NCI-H2029 (cell line): ENCODE data around the gene AP1M2.
"Not testable (repeated sequence)": the region's sequence is repeated elsewhere in the genome, so short reads cannot be mapped to it uniquely, and the experiment has no call there.

Source experiments
- DNase-seq: peaks from one replicate; lab custom pipeline; 2025; lab: John Stamatoyannopoulos, UW

The AP1M2 gene

DNA sequence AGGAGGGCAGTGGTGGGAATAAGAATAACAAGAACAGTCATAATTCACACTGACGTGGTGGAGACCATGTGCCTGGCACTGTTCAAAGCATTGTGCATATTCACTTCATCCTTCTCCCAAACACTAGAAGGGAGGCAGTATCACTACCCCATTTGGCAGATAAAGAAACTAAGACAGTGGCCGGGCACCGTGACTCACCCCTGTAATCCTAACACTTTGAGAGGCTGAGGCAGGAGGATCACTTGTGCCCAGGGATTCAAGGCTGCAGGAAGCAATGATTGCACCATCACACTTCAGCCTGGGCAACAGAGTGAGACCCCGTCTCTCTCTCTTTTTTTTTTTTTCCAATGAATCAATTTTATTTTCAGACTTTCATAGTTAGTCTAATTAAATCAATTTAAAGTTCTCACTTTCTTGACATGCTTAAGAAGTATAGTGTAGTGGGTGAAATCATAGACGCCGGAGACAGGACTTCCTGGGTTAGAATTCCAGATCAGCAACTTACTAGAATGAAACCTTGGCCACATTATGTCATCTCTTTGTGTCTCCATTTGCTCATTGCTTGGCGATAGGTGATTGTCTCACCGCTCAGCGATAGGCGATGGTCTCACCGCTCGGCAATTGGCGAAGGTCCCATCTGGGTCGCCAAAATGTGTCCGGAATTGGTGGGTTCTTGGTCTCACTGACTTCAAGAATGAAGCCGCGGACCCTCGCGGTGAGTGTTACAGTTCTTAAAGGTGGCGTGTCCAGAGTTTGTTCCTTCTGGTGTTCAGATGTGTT, 48.7 kb downstream of the AP1M2 start:
- DNase-seq: no peak

DNA sequence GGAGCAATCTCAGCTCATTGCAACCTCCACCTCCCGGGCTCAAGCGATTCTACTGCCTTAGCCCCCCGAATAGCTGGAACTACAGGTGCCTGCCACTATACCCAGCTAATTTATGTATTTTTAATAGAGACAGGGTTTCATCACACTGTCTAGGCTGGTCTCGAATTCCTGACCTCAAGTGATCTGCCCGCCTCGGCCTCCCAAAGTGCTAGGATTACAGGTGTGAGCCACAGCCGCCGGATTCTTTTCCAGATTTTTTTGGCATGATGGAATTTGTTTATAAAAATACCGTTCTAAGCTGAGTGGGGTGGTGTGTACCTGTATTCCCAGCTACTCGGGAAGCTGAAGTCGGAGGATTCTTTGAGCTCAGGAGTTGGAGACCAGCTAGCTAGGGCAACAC, 49.4 kb downstream of the AP1M2 start:
- DNase-seq: no peak

DNA sequence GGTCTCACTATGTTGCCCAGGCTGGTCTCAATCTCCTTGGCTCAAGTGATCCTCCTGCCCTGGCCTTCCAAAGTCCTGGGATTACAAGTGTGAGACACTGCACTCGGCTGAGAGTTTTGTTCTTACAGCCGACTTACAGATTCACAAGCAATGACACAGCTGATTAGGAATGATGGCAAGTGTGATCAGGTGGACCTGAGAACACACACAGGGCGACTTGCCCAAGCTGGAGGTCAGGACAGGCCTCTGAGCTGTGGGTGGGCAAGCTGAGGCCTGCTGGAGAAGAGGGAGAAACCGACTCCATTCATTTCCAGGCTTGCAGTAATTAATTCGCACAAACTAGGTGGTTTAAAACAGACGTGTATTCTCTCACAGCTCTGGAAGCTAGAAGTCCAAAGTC, 51.5 kb downstream of the AP1M2 start:
- no peak for DNase-seq

DNA sequence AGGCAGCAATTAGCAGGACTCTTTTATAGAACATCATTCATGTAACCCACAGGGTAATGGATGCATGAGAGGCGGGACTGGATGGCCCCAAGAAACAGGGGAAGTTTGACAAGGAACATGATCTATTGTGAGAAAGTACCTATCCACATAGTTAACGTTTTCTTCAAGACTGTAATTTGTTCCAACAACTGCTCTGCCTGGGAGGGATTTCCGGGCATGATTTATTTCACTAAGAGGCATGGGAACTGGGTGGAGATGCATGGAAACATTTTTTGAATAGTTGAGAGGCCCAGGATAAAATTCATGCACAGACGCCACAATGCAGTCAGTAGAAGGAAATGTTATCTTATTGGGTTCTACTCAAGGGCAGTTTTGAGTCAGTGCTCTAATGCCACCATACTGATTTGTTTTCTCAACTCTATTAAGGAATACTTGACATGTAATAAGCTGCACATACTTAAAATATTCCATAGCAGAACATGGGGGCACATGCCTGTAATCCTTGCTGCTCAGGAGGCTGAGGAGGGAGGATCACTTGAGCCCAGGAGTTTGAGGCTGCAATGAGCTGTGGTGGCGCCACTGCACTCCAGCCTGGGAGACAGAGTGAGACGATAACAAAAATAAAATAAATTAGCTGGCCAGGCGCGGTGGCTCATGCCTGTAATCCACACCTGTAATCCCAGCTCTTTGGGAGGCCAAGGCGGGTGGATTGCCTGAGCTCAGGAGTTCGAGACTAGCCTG, 53.3 kb downstream of the AP1M2 start:
- no peak for DNase-seq

DNA sequence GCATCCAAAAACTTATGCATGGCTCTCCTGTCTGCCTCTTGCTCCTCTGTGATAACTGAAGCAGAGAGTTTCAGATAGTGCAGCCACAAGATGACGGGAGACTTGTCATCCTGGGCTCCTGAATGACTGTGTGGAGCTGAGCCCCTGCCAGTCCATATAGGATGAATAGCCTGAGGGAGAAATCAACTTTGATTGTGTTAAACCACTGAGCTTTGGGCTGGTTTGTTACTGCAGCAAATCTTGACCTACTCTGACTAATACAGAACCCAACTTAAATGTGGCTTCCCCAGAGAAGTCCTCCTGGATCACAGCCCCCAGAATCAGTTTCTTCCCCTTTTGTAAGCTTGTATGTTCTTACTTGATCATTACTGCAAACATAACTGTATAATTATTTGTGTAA, 54.7 kb downstream of the AP1M2 start:
- no peak for DNase-seq

DNA sequence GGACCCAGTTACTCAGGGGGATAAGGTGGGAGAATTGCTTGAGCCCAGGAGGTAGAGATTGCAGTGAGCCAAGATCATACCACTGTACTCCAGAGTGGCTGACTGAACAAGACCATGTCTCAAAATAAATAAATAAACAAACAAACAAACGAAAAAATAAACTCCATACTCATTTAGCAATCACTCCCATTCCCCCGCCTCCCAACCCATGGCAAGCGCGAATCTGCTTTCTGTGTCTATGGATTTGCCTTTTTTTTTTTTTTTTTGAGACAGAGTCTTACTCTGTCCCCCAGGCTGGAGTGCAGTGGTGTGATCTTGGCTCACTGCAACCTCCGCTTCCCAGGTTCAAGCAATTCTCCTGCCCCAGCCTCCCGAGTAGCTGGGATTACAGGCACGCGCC, 60.2 kb downstream of the AP1M2 start:
- not testable (repeated sequence) for DNase-seq

DNA sequence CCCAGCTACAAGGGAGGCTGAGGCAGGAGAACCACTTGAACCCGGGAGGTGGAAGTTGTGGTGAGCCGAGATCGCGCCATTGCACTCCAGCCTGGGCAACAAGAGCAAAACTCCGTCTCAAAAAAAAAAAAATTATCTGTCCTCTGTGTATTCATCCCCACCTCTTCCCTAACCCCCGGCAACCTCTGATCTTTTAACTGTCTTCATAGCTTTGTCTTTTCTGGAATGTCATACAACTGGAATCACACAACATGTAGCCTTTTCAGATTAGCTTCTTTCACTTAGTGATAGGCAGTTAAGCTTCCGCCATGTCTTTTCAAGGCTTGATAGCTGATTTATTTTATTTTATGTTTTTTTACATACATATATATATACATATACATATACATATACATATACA, 61.5 kb downstream of the AP1M2 start:
- no peak for DNase-seq

DNA sequence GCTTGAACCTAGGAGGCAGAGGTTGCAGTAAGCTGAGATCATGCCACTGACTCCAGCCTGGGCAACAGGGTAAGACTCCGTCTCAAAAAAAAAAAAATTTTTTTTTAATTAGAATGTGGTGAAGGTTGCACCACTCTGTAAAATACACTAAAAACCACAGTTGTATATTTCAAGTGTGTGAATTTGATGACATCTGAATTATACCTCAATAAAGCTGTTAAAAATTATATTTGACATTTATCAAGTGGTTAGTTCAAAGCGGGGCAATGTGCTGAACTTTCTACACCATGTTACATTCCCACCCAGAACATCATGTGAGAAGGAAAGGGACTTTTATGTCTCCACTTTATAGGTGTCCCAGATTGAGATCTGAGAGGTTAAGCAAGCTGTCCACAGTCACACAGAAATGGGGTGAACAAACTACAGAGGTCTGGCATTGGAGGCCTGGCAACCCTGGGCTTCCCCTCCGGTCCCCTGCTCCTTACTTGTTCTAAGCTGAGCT, 63.9 kb downstream of the AP1M2 start:
- no peak for DNase-seq
